Measurements from ENCODE around the gene GNB4.

Gene GNB4

DNA sequence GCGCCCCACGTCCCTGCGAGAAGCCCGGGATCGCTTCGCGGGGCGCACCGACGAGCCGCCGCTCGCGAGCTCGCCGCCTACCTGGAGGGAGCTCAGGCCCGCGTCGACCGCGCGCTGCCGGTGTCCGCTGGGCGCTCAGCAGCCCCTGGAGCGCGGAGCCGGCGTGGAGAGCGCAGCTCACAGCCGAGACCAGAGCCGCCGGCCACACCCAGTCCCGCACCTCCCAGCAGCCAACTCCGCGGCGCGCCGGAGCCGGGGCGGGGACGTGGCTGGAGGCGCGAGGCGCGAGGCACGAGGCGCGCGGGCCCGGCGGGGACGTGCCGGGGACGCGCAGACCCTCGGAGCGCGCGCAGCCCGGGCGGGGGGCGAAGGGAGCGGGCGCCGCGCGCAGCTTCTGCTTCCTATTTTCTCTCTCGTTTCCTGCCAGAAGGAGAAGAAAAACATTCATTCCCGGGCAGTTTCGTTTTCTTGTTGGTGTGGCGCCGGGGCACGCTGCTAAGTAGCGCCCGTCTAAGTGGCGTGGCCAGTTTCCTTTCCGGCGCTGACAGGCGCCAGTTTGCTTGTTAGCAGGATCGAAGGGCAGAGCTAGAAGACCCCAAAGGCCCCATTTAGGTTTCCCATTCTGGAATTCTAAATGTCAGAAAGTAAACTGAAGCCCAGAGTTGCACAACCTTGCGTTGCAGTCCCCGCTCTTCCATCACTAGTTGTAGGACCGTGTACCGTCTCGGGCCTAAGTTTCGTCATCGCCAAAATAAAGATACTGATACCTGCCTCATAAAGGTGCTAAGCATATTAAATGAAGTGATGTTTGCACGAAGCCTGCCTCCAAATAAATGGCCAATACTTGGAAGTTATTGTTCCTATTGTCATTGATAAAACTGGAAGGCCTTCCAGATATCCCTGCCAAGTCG is at the start of gene GNB4:
GNB4 (minus strand) TSS at position 206 of the 911 bp plus-strand sequence. CDS start 25,270 bp downstream, outside the sequence.
- ATAC-seq (ENCODE audit: low read depth), result peak; percentile 89
- Histone ChIP-seq H3K9me3 (ENCODE audit: severe bottlenecking) (no peaks in the 10 kb centered on the region), H3K27ac (ENCODE audit: poor library complexity, severe bottlenecking) (peak within 1 kb of the TSS; percentile 49), H3K4me3 (ENCODE audit: severe bottlenecking) (peak within 1 kb of the TSS; percentile 84), H3K36me3 (ENCODE audit: low read depth) (no peaks in the 10 kb centered on the region; the same call in 1 of the 2 replicates), H3K4me1 (ENCODE audit: insufficient read depth, poor library complexity, severe bottlenecking) (peaks cover 11% of the 10 kb centered on the region), H3K27me3 (ENCODE audit: insufficient read depth, poor library complexity, severe bottlenecking) (no peaks in the 10 kb centered on the region)
- TF ChIP-seq, protein P1, sequence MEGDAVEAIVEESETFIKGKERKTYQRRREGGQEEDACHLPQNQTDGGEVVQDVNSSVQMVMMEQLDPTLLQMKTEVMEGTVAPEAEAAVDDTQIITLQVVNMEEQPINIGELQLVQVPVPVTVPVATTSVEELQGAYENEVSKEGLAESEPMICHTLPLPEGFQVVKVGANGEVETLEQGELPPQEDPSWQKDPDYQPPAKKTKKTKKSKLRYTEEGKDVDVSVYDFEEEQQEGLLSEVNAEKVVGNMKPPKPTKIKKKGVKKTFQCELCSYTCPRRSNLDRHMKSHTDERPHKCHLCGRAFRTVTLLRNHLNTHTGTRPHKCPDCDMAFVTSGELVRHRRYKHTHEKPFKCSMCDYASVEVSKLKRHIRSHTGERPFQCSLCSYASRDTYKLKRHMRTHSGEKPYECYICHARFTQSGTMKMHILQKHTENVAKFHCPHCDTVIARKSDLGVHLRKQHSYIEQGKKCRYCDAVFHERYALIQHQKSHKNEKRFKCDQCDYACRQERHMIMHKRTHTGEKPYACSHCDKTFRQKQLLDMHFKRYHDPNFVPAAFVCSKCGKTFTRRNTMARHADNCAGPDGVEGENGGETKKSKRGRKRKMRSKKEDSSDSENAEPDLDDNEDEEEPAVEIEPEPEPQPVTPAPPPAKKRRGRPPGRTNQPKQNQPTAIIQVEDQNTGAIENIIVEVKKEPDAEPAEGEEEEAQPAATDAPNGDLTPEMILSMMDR (IDR thresholded peaks at IDR 0.05; ENCODE audit: poor library complexity, severe bottlenecking), result peak; percentile 8
- peak; percentile 77 for DNase-seq (ENCODE audit: low spot score)

- ATAC-seq (ENCODE audit: low read depth), result no peak
Observed at GRCh38 chr3:179495483-179495882, 44.2 kb upstream of the GNB4 start.

GRCh38 chr3:179493260-179493659 is 42.0 kb upstream of the GNB4 start:
- DNase-seq (ENCODE audit: low spot score) (no peak), ATAC-seq (ENCODE audit: low read depth) (no peak)
- Histone ChIP-seq H3K4me3 (ENCODE audit: severe bottlenecking) (no peak overlapping the region), H3K27me3 (ENCODE audit: insufficient read depth, poor library complexity, severe bottlenecking) (no peaks in the 10 kb centered on the region), H3K4me1 (ENCODE audit: insufficient read depth, poor library complexity, severe bottlenecking) (no peaks in the 10 kb centered on the region), H3K36me3 (ENCODE audit: low read depth) (no peaks in the 10 kb centered on the region), H3K27ac (ENCODE audit: poor library complexity, severe bottlenecking) (no peak overlapping the region), H3K9me3 (ENCODE audit: severe bottlenecking) (peaks cover 11% of the 10 kb centered on the region)
- TF ChIP-seq, protein P1 (IDR thresholded peaks at IDR 0.05; ENCODE audit: poor library complexity, severe bottlenecking), result no peak

More at GRCh38 chr3:179495483-179495882, 44.2 kb upstream of the GNB4 start:
- no peaks in the 10 kb centered on the region for H3K27me3 ChIP-seq (ENCODE audit: insufficient read depth, poor library complexity, severe bottlenecking)
- H3K27ac ChIP-seq (ENCODE audit: poor library complexity, severe bottlenecking), result no peak overlapping the region
- no peak for DNase-seq (ENCODE audit: low spot score)
- peaks cover 11% of the 10 kb centered on the region for H3K9me3 ChIP-seq (ENCODE audit: severe bottlenecking)
- no peaks in the 10 kb centered on the region for H3K4me1 ChIP-seq (ENCODE audit: insufficient read depth, poor library complexity, severe bottlenecking)
- no peaks in the 10 kb centered on the region for H3K36me3 ChIP-seq (ENCODE audit: low read depth)
- H3K4me3 ChIP-seq (ENCODE audit: severe bottlenecking), result no peak overlapping the region
- TF ChIP-seq, protein P1 (IDR thresholded peaks at IDR 0.05; ENCODE audit: poor library complexity, severe bottlenecking), result no peak

DNA sequence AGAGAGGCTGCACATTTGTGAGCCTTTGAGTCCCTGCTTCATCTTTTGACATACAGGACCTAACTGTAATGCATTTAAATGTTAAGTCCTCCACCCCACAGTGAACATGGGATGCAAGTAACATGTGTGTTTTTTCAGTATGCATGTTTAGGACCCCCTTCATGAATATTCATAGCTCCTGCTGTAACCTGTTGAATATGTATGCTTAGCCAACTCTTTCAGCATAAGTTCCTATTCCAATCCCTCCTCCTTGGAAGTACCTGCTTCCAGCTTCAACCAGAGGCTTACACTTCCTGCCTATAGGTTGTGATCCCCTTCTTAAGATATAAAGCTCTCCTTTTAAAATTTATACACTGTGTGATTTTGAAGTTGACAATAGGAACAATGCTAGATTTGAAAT is 36.9 kb upstream of the GNB4 start:
- Histone ChIP-seq H3K27ac (ENCODE audit: poor library complexity, severe bottlenecking) (no peak overlapping the region), H3K27me3 (ENCODE audit: insufficient read depth, poor library complexity, severe bottlenecking) (no peaks in the 10 kb centered on the region), H3K9me3 (ENCODE audit: severe bottlenecking) (no peaks in the 10 kb centered on the region), H3K36me3 (ENCODE audit: low read depth) (no peaks in the 10 kb centered on the region), H3K4me3 (ENCODE audit: severe bottlenecking) (no peak overlapping the region), H3K4me1 (ENCODE audit: insufficient read depth, poor library complexity, severe bottlenecking) (no peaks in the 10 kb centered on the region)
- DNase-seq (ENCODE audit: low spot score) (no peak), ATAC-seq (ENCODE audit: low read depth) (no peak)
- TF ChIP-seq, protein P1 (IDR thresholded peaks at IDR 0.05; ENCODE audit: poor library complexity, severe bottlenecking), result no peak

- TF ChIP-seq, protein P1 (IDR thresholded peaks at IDR 0.05; ENCODE audit: poor library complexity, severe bottlenecking), result no peak
- ATAC-seq (ENCODE audit: low read depth) (no peak), DNase-seq (ENCODE audit: low spot score) (no peak)
- no peaks in the 10 kb centered on the region for H3K27me3 ChIP-seq (ENCODE audit: insufficient read depth, poor library complexity, severe bottlenecking)
- no peak overlapping the region for H3K4me3 ChIP-seq (ENCODE audit: severe bottlenecking)
- H3K4me1 ChIP-seq (ENCODE audit: insufficient read depth, poor library complexity, severe bottlenecking), result no peaks in the 10 kb centered on the region
- no peaks in the 10 kb centered on the region for H3K9me3 ChIP-seq (ENCODE audit: severe bottlenecking)
- no peaks in the 10 kb centered on the region for H3K36me3 ChIP-seq (ENCODE audit: low read depth)
- H3K27ac ChIP-seq (ENCODE audit: poor library complexity, severe bottlenecking), result no peak overlapping the region
Observed at GRCh38 chr3:179486806-179487205, 35.5 kb upstream of the GNB4 start.

Data from RWPE2 (cell line).